Right lobe of liver (tissue), 4 donors: ENCODE measurements around the gene NFKB1.

Source experiments
- POLR2A ChIP-seq: fragments of 450-650 bp; IDR thresholded peaks from one replicate; pipeline ENCODE4 v1.6.1; 2017; ENCODE audit warnings: antibody characterized with exemption, mild to moderate bottlenecking
- TF ChIP-seq, protein P1 (sequence below), 4 donors: fragments of 200-600 bp in 3 of 4; fragments of 450-650 bp in 1 of 4; IDR thresholded peaks; one replicate each; pipeline versions ENCODE4 v1.5.1 to v1.8.0; 2016 to 2022; ENCODE audit warnings: antibody characterized with exemption in 4 of 4, mild to moderate bottlenecking in 2 of 4
- donor health status: DM: no; HTN: no; CAD: no.
- donor health status: DM: no; HTN: no; CAD: no.
- donor health status: DM: no; HTN: yes; CAD: no.

DNA sequence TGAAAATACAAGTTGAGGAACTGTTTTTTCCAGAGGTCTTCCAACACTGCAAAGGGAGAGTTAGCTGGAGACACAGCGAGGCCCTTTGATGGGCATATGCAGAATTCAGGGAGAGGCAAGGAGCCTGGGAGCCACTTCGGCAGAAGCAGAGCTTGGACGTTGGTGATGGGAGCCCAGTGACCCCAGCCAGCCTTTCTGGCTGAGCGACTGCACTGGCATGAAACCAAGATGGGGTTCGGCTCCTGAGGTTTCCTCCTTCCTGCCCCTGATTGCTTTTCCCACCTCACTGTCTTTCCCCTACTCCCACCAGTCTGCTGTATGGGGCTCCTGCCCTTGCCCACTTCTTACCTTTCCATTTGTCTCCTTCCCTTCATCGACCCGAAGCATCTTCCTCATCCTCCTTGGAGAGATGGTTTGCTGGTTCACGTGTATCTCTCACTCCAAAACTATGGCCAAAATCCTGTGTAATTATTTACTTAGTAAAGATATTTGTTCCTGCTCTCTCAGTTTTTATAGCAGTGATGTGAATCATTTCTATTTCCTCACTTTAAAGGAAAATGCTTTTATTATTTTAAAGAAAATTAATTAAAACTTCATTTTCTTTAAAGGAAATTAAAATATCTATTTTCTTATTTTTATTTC, 100.5 kb downstream of the NFKB1 start:
- TF ChIP-seq, protein P1, sequence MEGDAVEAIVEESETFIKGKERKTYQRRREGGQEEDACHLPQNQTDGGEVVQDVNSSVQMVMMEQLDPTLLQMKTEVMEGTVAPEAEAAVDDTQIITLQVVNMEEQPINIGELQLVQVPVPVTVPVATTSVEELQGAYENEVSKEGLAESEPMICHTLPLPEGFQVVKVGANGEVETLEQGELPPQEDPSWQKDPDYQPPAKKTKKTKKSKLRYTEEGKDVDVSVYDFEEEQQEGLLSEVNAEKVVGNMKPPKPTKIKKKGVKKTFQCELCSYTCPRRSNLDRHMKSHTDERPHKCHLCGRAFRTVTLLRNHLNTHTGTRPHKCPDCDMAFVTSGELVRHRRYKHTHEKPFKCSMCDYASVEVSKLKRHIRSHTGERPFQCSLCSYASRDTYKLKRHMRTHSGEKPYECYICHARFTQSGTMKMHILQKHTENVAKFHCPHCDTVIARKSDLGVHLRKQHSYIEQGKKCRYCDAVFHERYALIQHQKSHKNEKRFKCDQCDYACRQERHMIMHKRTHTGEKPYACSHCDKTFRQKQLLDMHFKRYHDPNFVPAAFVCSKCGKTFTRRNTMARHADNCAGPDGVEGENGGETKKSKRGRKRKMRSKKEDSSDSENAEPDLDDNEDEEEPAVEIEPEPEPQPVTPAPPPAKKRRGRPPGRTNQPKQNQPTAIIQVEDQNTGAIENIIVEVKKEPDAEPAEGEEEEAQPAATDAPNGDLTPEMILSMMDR (IDR thresholded peaks at IDR 0.05): no peak
- no peak for TF ChIP-seq POLR2A
